ENCODE results near the gene TOPAZ1. TPM values are rescaled to one million over a fixed set of nuclear protein-coding genes. Genes with fewer than 3 reads are reported as not detected.

TOPAZ1 gene
- total and polyA plus RNA-seq, 2 of the 8 experiments (the other 6 are each of a cell fraction or from before 2014, with no cell fraction given), result not detected

DNA sequence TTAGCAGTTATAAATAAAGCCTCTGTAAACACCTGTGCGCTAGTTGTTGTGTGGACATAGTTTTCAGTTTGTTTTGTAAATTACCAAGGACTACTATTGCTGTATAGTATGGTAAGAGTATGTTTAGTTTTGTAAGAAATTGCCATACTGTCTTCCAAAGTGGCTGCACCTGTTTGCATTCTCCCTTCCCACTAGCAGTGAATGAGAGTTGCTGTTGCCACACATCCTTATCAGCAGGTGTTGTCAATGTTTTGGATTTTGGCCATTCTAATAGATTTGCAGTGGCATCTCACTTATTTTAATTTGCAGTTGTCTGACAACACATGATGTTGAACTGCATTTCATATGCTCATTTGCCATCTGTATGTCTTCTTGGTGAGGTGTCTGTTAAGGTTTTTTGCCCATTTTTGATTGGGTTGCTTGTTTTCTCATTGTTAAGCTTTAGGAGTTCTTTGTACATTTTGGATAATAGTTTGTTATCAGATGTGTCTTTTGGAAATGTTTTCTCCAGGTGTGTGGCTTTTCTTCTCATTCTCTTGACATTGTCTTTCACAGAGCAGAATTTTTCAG is 111.8 kb downstream of the TOPAZ1 start (continued):
- no peak for TF ChIP-seq EZH2 (IDR thresholded peaks at IDR 0.05; ENCODE audit: low read depth, low read length, severe bottlenecking)
- TF ChIP-seq HDAC6 (IDR thresholded peaks at IDR 0.05; ENCODE audit: low read depth, low read length), result no peak

Data from H1 (cell line).